H1 (cell line): ENCODE data around the gene SNX25. TPM values are rescaled to one million over a fixed set of nuclear protein-coding genes. Genes with fewer than 3 reads are reported as not detected.

Experiments used
- HDAC2 ChIP-seq, 2 experiments: fragments of 300-600 bp in 1 of 2; sonication (generic) in 1 of 2; IDR thresholded peaks; 2 replicates each; pipeline ENCODE4 v1.6.1; 2011 to 2012; ENCODE audit warnings: low read depth in 2 of 2, low read length in 2 of 2, mild to moderate bottlenecking in 2 of 2, moderate library complexity in 2 of 2, borderline replicate concordance in 1 of 2, inconsistent platforms in 1 of 2
- MAFK ChIP-seq: IDR thresholded peaks from 2 replicates; pipeline ENCODE4 v1.6.1; 2012; ENCODE audit warnings: low read depth, mild to moderate bottlenecking, improper control_type of control experiment, low read length
- polyA plus RNA-seq, 7 experiments: library from polyadenylated mRNA; depleted of rRNA in 3 of 7; stranded (reverse) in 5 of 7; unstranded in 2 of 7; fragments of >200 nt in 5 of 7; fragments of 200-250 nt in 2 of 7; gene quantifications; 1 replicate in 5 of 7; 2 replicates in 1 of 7; 4 replicates in 1 of 7; pipeline versions ENCODE4 v1.2.1 to v1.2.3, GENCODE V29; 2011 to 2013; ENCODE audit warnings: missing spikeins in 2 of 7, mixed read lengths in 2 of 7
- total RNA-seq: library from RNA; stranded (reverse); fragmentation: NEBNext Ultra II Directional; extraction: Animal tissue kit (Norgen Biotek cat#: 25700); gene quantifications from 2 replicates; pipeline ENCODE4 v1.2.1, GENCODE V29; 2021

SNX25 gene
- total and polyA plus RNA-seq, 2 of the 8 experiments (the other 6 are each of a cell fraction or from before 2014, with no cell fraction given) = 5.4 to 19.9 TPM

DNA sequence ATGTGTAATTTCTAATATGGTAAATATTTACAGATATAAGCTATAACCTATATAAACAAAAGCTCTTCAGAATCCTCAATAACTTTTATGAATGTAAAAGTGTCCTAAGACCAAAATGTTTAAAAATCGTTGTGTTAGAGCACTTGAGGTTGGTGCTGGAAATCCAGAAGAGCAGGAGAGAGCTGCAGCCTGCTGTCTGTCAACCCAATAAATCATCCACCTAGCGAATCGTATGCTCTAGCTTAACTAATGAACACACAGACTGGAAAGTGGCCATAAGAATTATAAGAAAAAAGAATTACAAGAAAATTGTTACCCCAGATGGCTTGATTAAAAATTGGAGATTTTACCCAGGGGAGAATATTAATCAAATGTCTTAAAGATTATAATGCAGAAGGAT lies 22.6 kb upstream of the SNX25 start (continued):
- TF ChIP-seq HDAC2 (IDR thresholded peaks at IDR 0.05; ENCODE audit: borderline replicate concordance in 1 of 2, low read depth in 2 of 2, low read length in 2 of 2) (no peak), MAFK (no peak)
